Uterus (tissue), 2 donors: ENCODE results near the gene FANCD2.

Source experiments
- CTCF ChIP-seq, 4 experiments: fragments of 200-600 bp in 2 of 4; fragments of 450-650 bp in 2 of 4; sonication (generic) in 2 of 4; IDR thresholded peaks; one replicate each; pipeline ENCODE4 v1.5.1; 2016 to 2019; ENCODE audit warnings: antibody characterized with exemption in 4 of 4, mild to moderate bottlenecking in 2 of 4, moderate library complexity in 1 of 4
- POLR2A ChIP-seq, 2 donors: fragments of 450-650 bp; IDR thresholded peaks; one replicate each; pipeline ENCODE4 v1.6.1; 2016; ENCODE audit warnings: antibody characterized with exemption in 2 of 2, mild to moderate bottlenecking in 1 of 2, moderate library complexity in 1 of 2

- no peak for TF ChIP-seq CTCF (IDR thresholded peaks at IDR 0.05)
- TF ChIP-seq POLR2A (IDR thresholded peaks at IDR 0.05), result no peak
These were observed 72.8 kb downstream of the FANCD2 start for GRCh38 chr3:10099041-10099440.
